GM12878 (cell line): ENCODE measurements around the gene PLEKHA7. TPM values are rescaled to one million over a fixed set of nuclear protein-coding genes. Genes with fewer than 3 reads are reported as not detected.

Experiments used
- ATAC-seq: fragments of 200-7000 bp; cut with Tn5 transposase; 3 replicates; pipeline ENCODE4 v1.9.1; 2020; ENCODE audit warnings: mild to moderate bottlenecking, moderate library complexity
- BruUV-seq: library from RNA; stranded (reverse); fragments of 400-500 nt; replicated peaks from 2 replicates; lab custom pipeline; 2021; lab: Mats Ljungman, UMichigan
- CTCF ChIA-PET: fragments of 300-600 bp; sonication (Branson Sonifier 250); formaldehyde crosslinking; extraction: SDS; loops from one replicate; lab custom pipeline; 2021; ENCODE audit warnings: inconsistent platforms; lab: Yijun Ruan, JAX
- POLR2A ChIA-PET: fragments of 350-600 bp; formaldehyde crosslinking; extraction: SDS; loops from one replicate; lab custom pipeline; 2021; ENCODE audit warnings: inconsistent platforms; lab: Charles Lee
- RAD21 ChIA-PET: fragments of 300-600 bp; sonication (Branson Sonifier 250); formaldehyde crosslinking; loops from one replicate; lab custom pipeline; 2023; ENCODE audit warnings: antibody characterized with exemption; ENCODE audit not compliant: unreplicated experiment; lab: Charles Lee
- SMC1A ChIA-PET: fragments of 300-600 bp; sonication (Branson Sonifier 250); formaldehyde crosslinking; loops from one replicate; lab custom pipeline; 2023; ENCODE audit not compliant: unreplicated experiment, uncharacterized antibody; lab: Charles Lee
- DNase-seq: peaks from one replicate; pipeline ENCODE4 v3.0.0-alpha.2; 2011; ENCODE audit warnings: low read depth, low spot score
- FAIRE-seq: peaks from 3 replicates; lab custom pipeline; 2011; peaks lifted over from hg19 to GRCh38; lab: Jason Lieb, UNC
- H2AFZ ChIP-seq: 2 replicates; pipeline ENCODE4 v1.6.0; 2011; ENCODE audit warnings: low read depth, low read length, control low read depth; ENCODE audit not compliant: control insufficient read depth
- H3K27ac ChIP-seq: 2 replicates; pipeline ENCODE4 v1.5.1; 2011; ENCODE audit warnings: control low read depth; ENCODE audit not compliant: control insufficient read depth, insufficient read depth
- H3K27me3 ChIP-seq, 2 experiments: replicated peaks in 1 of 2; 2 replicates each; pipeline versions ENCODE4 v1.6.0 to v1.6.1; 2011; ENCODE audit warnings: low read length in 1 of 2; ENCODE audit not compliant: control insufficient read depth in 2 of 2, insufficient read depth in 2 of 2
- H3K36me3 ChIP-seq, 2 experiments: 2 replicates each; pipeline ENCODE4 v1.5.1; 2011; ENCODE audit warnings: low read length in 1 of 2; ENCODE audit not compliant: control insufficient read depth in 2 of 2, insufficient read depth in 2 of 2
- H3K4me1 ChIP-seq: 2 replicates; pipeline ENCODE4 v1.6.1; 2011; ENCODE audit warnings: mild to moderate bottlenecking, low read length, moderate library complexity, mixed read lengths; ENCODE audit not compliant: control insufficient read depth, insufficient read depth
- H3K4me2 ChIP-seq: 2 replicates; pipeline ENCODE4 v1.6.0; 2011; ENCODE audit warnings: control low read depth; ENCODE audit not compliant: control insufficient read depth, insufficient read depth
- H3K4me3 ChIP-seq: fragments of 200-600 bp; sonication (generic); 2 replicates; pipeline ENCODE4 v1.5.1; 2016
- H3K79me2 ChIP-seq: 2 replicates; pipeline ENCODE4 v1.6.0; 2011; ENCODE audit warnings: low read length; ENCODE audit not compliant: control insufficient read depth, insufficient read depth
- H3K9ac ChIP-seq: 2 replicates; pipeline ENCODE4 v1.8.0; 2011; ENCODE audit warnings: low read length, control low read depth, mixed read lengths; ENCODE audit not compliant: control insufficient read depth, insufficient read depth
- H3K9me3 ChIP-seq: replicated peaks from 3 replicates; pipeline ENCODE4 v1.5.1; 2011; ENCODE audit warnings: mild to moderate bottlenecking, low read length; ENCODE audit not compliant: control insufficient read depth, insufficient read depth
- H4K20me1 ChIP-seq: 2 replicates; pipeline ENCODE4 v1.6.0; 2011; ENCODE audit not compliant: control insufficient read depth, insufficient read depth
- CBX5 ChIP-seq: sonication (generic); IDR thresholded peaks from 2 replicates; pipeline ENCODE4 v1.6.1; 2016; ENCODE audit warnings: low read depth, moderate library complexity, mild to moderate bottlenecking, inconsistent platforms
- RB1 ChIP-seq: fragments of 450-650 bp; formaldehyde crosslinking; IDR thresholded peaks from 2 replicates; pipeline ENCODE4 v1.6.1; 2017; ENCODE audit warnings: mild to moderate bottlenecking, borderline replicate concordance
- RCOR1 ChIP-seq: conservative IDR thresholded peaks from 2 replicates; pipeline ENCODE4 v1.6.1; 2012; ENCODE audit warnings: low read depth, low read length, improper control_type of control experiment
- RELA ChIP-seq: fragments of 450-650 bp; IDR thresholded peaks from 2 replicates; pipeline ENCODE4 v1.8.0; 2014; ENCODE audit warnings: borderline replicate concordance; ENCODE audit not compliant: partially characterized antibody
- RFX5 ChIP-seq: IDR thresholded peaks from 2 replicates; pipeline ENCODE4 v1.6.1; 2011; ENCODE audit warnings: low read depth, low read length, improper control_type of control experiment
- RUNX3 ChIP-seq: IDR thresholded peaks from 2 replicates; pipeline ENCODE4 v1.6.1; 2012; ENCODE audit warnings: low read length, inconsistent platforms
- YY1 ChIP-seq: IDR thresholded peaks from 2 replicates; pipeline ENCODE4 v1.6.1; 2011; ENCODE audit warnings: low read depth, mild to moderate bottlenecking, low read length
- in situ Hi-C: fragments of 300-500 bp; cut with MboI; formaldehyde crosslinking; loops from 9 replicates; pipeline ENCODE4 v1.14.3; 2018; ENCODE audit warnings: mixed read lengths
- intact Hi-C: fragments of 100-400 bp; cut with micrococcal nuclease; formaldehyde crosslinking; loops from one replicate; pipeline ENCODE4 v1.14.2; 2022; ENCODE audit not compliant: unreplicated experiment
- polyA plus RNA-seq, 11 experiments: library from polyadenylated mRNA; depleted of rRNA in 4 of 11; unstranded in 6 of 11; stranded (reverse) in 5 of 11; fragments of >200 nt; fragmentation: Nextera tagmentation in 4 of 11; fragmentation: Illumina TruSeq in 1 of 11; extraction: Ambion mirVana in 4 of 11; extraction: Trizol in 1 of 11; gene quantifications; 1 replicate in 1 of 11; 2 replicates in 10 of 11; pipeline versions ENCODE4 v1.2.1 to v1.2.3, GENCODE V29; 2011 to 2016; ENCODE audit warnings: inconsistent platforms in 2 of 11, missing spikeins in 2 of 11, low read depth in 1 of 11
- total RNA-seq, 4 experiments: library from RNA; depleted of rRNA in 3 of 4; stranded (reverse); fragments of >200 nt in 3 of 4; fragmentation: Illumina TruSeq in 1 of 4; extraction: Trizol in 1 of 4; gene quantifications; 2 replicates each; pipeline versions ENCODE4 v1.2.1 to v1.2.3, GENCODE V29; 2013 to 2021

The PLEKHA7 gene
- total and polyA plus RNA-seq, 10 of the 15 experiments (the other 5 are each of a cell fraction or from before 2014, with no cell fraction given), result 0.45 to 5.3 (median 2.1) TPM

DNA sequence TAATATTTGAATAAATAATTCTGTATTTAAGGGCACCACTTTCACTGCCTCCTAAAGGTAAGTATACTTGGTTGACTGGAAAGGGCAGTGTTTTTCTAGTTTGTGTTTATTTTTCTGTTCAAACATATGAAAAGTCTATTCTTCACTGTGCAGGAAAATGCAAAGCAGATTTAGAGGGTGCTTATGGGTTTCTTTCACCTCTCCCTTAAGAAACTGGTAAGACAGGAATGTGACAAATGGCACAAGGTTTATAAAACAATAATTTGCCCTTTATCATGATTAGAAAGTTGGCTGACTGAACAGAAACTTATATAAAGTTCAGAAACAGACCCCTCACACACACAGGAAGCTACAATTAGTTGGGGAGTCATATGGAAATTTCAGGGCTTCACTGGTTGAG lies 60.6 kb downstream of the PLEKHA7 start:
- TF ChIP-seq RCOR1 (no peak), RELA (no peak), RB1 (no peak), CBX5 (no peak), RFX5 (no peak), RUNX3 (no peak), YY1 (no peak)
- Histone ChIP-seq H2AFZ (no peak overlapping the region), H3K27me3 (no peaks in the 10 kb centered on the region), H3K9me3 (no peaks in the 10 kb centered on the region), H3K4me3 (no peak overlapping the region), H3K36me3 (no peaks in the 10 kb centered on the region), H3K9ac (no peak overlapping the region), H3K79me2 (no peaks in the 10 kb centered on the region), H3K4me1 (no peaks in the 10 kb centered on the region; the same call in 1 of the 2 replicates), H4K20me1 (no peaks in the 10 kb centered on the region), H3K4me2 (no peak overlapping the region), H3K27ac (no peak overlapping the region)
- BruUV-seq, result no TSS peak
- POLR2A ChIA-PET, result no interaction called here
- no peak for ATAC-seq
- FAIRE-seq, result no peak
- SMC1A ChIA-PET, result interaction anchor here (1.1 kb wide), 1 partner anchor 22 kb away, joined by 4 read pairs; no protein-coding TSS in a partner anchor
- CTCF ChIA-PET, result interaction anchor here (0.8 kb wide), 1 partner anchor 109 kb away, joined by 3 read pairs; no protein-coding TSS in a partner anchor
- intact Hi-C loops (no loop called here), in situ Hi-C loops (no loop called here)
- no peak for DNase-seq
- RAD21 ChIA-PET, result interaction anchor here (0.7 kb wide), 1 partner anchor 23 kb away, joined by 3 read pairs; no protein-coding TSS in a partner anchor
